Activated T-helper 2 cell treated with anti-CD3 and anti-CD28 coated beads, Interferon-gamma antibody, Interleukin-2, Interleukin-4, amounts not matched to agents 10 μg/mL and 5 μg/mL and 100 μg/mL, durations not matched to agents 14 hours and 24 hours and 36 hours (primary cell): ENCODE results near the gene LYRM2. TPM values are rescaled to one million over a fixed set of nuclear protein-coding genes. Genes with fewer than 3 reads are reported as not detected.
"Not testable (repeated sequence)": the region's sequence is repeated elsewhere in the genome, so short reads cannot be mapped to it uniquely, and the experiment has no call there.

Experiments
- DNase-seq: peaks from one replicate; pipeline ENCODE4 v3.0.0; 2021; ENCODE audit warnings: low spot score
- H3K27ac Mint-ChIP-seq: one replicate; pipeline ENCODE4 v1.8.0; 2021; ENCODE audit warnings: mixed read lengths
- H3K27me3 Mint-ChIP-seq: one replicate; pipeline ENCODE4 v1.8.0; 2021; ENCODE audit warnings: low read depth, mixed read lengths
- H3K36me3 Mint-ChIP-seq: one replicate; pipeline ENCODE4 v1.8.0; 2021; ENCODE audit warnings: low read depth, mixed read lengths
- H3K4me1 Mint-ChIP-seq: one replicate; pipeline ENCODE4 v1.8.0; 2021; ENCODE audit warnings: low read depth, mixed read lengths
- H3K4me3 Mint-ChIP-seq: one replicate; pipeline ENCODE4 v1.8.0; 2021; ENCODE audit warnings: low read depth, mild to moderate bottlenecking, moderate library complexity, mixed read lengths
- H3K9me3 Mint-ChIP-seq: one replicate; pipeline ENCODE4 v1.8.0; 2021; ENCODE audit warnings: mixed read lengths
- intact Hi-C: fragments of 100-400 bp; cut with micrococcal nuclease; formaldehyde crosslinking; loops from one replicate; pipeline ENCODE4 v1.15.1; 2023
- total RNA-seq: library from RNA; stranded (reverse); gene quantifications from 2 replicates; pipeline ENCODE4 v1.2.3, GENCODE V29; 2022

The LYRM2 gene
- total RNA-seq, 1 donor from 2014 or later = 30.0 TPM

DNA sequence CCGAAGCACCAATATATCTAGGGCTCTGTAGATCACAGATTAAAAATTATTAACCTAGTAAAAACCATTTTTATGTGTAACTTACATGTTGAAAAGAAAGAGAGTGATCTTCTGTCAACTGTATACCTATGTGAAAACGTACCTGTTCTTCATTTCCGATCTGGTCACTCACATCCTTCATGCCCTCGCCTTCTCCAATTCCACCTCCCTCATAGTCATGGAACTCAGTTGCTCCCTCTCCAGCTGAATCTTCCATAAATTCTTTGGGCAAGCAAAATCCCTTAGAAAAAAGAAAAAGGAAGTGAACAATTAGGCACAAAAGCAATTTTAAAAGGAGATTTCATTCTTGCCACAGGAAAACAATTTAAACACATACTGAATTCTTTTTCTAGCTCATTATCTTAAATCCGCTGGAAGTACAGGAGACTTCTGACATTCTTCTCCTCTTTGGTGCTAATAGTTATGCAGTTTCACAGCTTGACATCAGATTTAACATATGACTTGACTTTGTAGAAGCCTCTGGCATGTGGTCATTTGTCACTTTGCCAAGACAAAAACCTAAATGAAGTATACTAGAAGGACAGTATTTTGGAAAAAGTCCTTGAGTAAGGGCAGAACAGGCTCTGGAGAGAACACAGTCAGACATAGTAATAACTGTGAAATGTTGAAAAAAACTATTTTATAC lies 29.5 kb upstream of the LYRM2 start:
- Mint-ChIP-seq H3K4me1 (no peaks in the 10 kb centered on the region), H3K27me3 (no peaks in the 10 kb centered on the region), H3K4me3 (no peak overlapping the region), H3K27ac (no peak overlapping the region), H3K9me3 (no peaks in the 10 kb centered on the region), H3K36me3 (peaks cover 66% of the 10 kb centered on the region)
- DNase-seq = no peak
- intact Hi-C loops = no loop called here

DNA sequence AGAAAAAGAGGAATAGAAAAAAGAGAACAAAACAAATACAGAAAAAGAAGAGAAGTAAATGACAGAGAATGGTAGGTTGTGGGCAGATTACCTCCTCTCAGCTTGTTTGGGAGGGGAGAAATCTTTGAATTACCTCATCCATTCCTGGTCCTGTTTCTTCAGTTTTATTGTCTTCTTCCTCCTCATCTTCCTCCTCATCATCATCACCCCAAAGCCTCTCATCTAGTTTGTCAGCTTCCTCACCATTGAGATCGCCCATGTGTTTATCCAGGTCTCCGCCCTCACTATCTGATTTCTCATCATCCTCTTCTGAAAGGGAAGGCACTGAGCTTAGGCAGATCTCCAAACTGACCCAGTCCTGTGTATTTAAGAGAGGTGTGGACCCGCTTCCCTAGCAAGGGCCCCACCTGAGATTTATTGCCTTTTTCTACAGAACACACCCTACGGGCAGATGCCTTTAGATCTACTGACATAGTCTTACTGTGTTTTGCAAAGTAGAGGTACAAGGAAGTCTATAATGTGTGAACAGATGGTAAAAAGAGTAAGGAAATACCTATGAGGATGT lies 24.2 kb upstream of the LYRM2 start:
- Mint-ChIP-seq H3K36me3 (peaks cover 67% of the 10 kb centered on the region), H3K27ac (no peak overlapping the region), H3K9me3 (no peaks in the 10 kb centered on the region), H3K4me3 (no peak overlapping the region), H3K4me1 (no peaks in the 10 kb centered on the region), H3K27me3 (no peaks in the 10 kb centered on the region)
- intact Hi-C loops = no loop called here
- no peak for DNase-seq

- H3K36me3 Mint-ChIP-seq = peaks cover 76% of the 10 kb centered on the region
- H3K27me3 Mint-ChIP-seq = no peaks in the 10 kb centered on the region
- no peak for DNase-seq
- no peak overlapping the region for H3K4me3 Mint-ChIP-seq
- H3K9me3 Mint-ChIP-seq = no peaks in the 10 kb centered on the region
- H3K27ac Mint-ChIP-seq = no peak overlapping the region
- intact Hi-C loops = no loop called here
- no peaks in the 10 kb centered on the region for H3K4me1 Mint-ChIP-seq
Measured at GRCh38 chr6:89661559-89661958, 23.0 kb upstream of the LYRM2 start.

DNA sequence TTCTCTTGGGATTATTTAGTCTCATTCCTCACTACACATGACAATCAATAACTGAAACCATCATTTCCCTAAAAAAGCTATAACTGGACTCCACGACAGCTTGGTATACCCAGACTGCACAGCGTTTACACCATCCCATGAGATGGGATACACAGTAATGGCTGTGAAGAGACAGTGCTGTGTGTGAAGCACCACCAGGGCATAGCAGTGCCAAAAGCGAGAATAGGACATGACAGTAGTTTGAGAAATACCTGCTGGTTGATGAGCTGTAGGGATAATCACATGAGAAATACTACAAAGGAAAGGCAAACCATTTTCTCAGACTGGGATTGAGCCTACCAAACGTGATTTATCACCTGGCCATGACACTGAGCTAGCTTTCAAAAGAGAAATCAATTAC lies 22.4 kb upstream of the LYRM2 start:
- peaks cover 74% of the 10 kb centered on the region for H3K36me3 Mint-ChIP-seq
- intact Hi-C loops = no loop called here
- no peak overlapping the region for H3K4me3 Mint-ChIP-seq
- DNase-seq = no peak
- H3K4me1 Mint-ChIP-seq = no peaks in the 10 kb centered on the region
- H3K27me3 Mint-ChIP-seq = no peaks in the 10 kb centered on the region
- H3K9me3 Mint-ChIP-seq = no peaks in the 10 kb centered on the region
- H3K27ac Mint-ChIP-seq = no peak overlapping the region

- H3K27me3 Mint-ChIP-seq = no peaks in the 10 kb centered on the region
- no peak overlapping the region for H3K27ac Mint-ChIP-seq
- intact Hi-C loops = no loop called here
- H3K4me1 Mint-ChIP-seq = no peaks in the 10 kb centered on the region
- H3K36me3 Mint-ChIP-seq = peaks cover 73% of the 10 kb centered on the region
- DNase-seq = no peak
- H3K9me3 Mint-ChIP-seq = no peaks in the 10 kb centered on the region
- H3K4me3 Mint-ChIP-seq = no peak overlapping the region
Measured at GRCh38 chr6:89657445-89658158, 19.1 kb upstream of the LYRM2 start.

GRCh38 chr6:89655122-89655521 lies 16.6 kb upstream of the LYRM2 start:
- intact Hi-C loops = no loop called here
- Mint-ChIP-seq H3K4me3 (no peak overlapping the region), H3K9me3 (no peaks in the 10 kb centered on the region), H3K36me3 (peaks cover 76% of the 10 kb centered on the region), H3K27me3 (no peaks in the 10 kb centered on the region), H3K27ac (no peak overlapping the region), H3K4me1 (peaks cover 2% of the 10 kb centered on the region)
- no peak for DNase-seq

GRCh38 chr6:89650579-89650978 lies 12.0 kb upstream of the LYRM2 start:
- peaks cover 5% of the 10 kb centered on the region for H3K4me1 Mint-ChIP-seq
- H3K4me3 Mint-ChIP-seq = no peak overlapping the region
- no peaks in the 10 kb centered on the region for H3K27me3 Mint-ChIP-seq
- no peak for DNase-seq
- no peaks in the 10 kb centered on the region for H3K9me3 Mint-ChIP-seq
- H3K27ac Mint-ChIP-seq = no peak overlapping the region
- intact Hi-C loops = no loop called here
- H3K36me3 Mint-ChIP-seq = peaks cover 70% of the 10 kb centered on the region

DNA sequence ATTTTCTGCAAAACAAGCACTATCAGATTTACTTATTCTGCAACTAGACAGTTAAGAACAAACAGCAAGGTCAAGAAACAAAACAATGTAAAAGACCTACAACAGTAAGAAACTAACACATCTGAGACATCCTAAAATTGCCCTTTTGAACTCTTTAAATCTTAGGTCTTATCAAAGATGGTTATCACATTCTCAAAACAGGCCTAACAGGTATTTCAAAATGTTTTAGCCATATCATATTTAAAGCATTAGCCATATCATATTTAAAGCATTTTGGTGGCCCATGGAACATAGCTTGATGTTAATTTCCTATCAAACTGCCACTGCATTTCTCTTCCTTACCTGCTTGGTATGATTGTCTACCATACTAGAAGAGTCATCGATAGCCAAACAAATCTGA lies 11.1 kb upstream of the LYRM2 start:
- Mint-ChIP-seq H3K27ac (no peak overlapping the region), H3K9me3 (no peaks in the 10 kb centered on the region), H3K4me1 (peaks cover 8% of the 10 kb centered on the region), H3K4me3 (no peak overlapping the region), H3K36me3 (peaks cover 72% of the 10 kb centered on the region), H3K27me3 (no peaks in the 10 kb centered on the region)
- no peak for DNase-seq
- intact Hi-C loops = no loop called here

- H3K27me3 Mint-ChIP-seq = no peaks in the 10 kb centered on the region
- DNase-seq = no peak
- peaks cover 67% of the 10 kb centered on the region for H3K36me3 Mint-ChIP-seq
- no peaks in the 10 kb centered on the region for H3K9me3 Mint-ChIP-seq
- H3K4me1 Mint-ChIP-seq = peaks cover 6% of the 10 kb centered on the region
- H3K4me3 Mint-ChIP-seq = no peak overlapping the region
- intact Hi-C loops = no loop called here
- no peak overlapping the region for H3K27ac Mint-ChIP-seq
Measured at GRCh38 chr6:89644864-89645263, 6.3 kb upstream of the LYRM2 start.

- intact Hi-C loops = no loop called here
- no peak for DNase-seq
- Mint-ChIP-seq H3K4me3 (no peak overlapping the region), H3K27me3 (no peaks in the 10 kb centered on the region), H3K9me3 (no peaks in the 10 kb centered on the region), H3K27ac (no peak overlapping the region), H3K36me3 (peaks cover 61% of the 10 kb centered on the region), H3K4me1 (peaks cover 13% of the 10 kb centered on the region)
Measured at GRCh38 chr6:89643406-89643805, 4.9 kb upstream of the LYRM2 start.

DNA sequence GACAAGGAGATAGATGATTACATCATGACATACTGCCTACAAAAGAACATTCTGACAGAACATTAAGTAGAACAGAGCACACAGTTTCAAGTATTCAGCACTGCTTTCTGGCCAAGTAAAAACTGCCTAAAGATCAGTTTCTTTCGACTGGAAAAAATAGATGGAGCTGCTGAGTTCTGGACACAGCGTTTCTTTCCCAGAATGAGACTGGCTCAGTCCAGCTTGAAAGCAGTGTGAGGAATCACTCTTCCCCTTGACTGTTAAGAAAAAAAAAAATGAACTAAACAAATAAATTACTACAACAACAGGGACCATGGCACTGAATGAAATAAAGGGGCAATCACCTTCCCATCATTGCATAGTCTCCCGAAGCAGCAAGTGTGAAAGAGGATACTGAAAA lies 4.4 kb upstream of the LYRM2 start:
- Mint-ChIP-seq H3K4me3 (no peak overlapping the region), H3K9me3 (no peaks in the 10 kb centered on the region), H3K27ac (no peak overlapping the region), H3K4me1 (peaks cover 13% of the 10 kb centered on the region), H3K27me3 (no peaks in the 10 kb centered on the region), H3K36me3 (peaks cover 59% of the 10 kb centered on the region)
- intact Hi-C loops = no loop called here
- DNase-seq = no peak

DNA sequence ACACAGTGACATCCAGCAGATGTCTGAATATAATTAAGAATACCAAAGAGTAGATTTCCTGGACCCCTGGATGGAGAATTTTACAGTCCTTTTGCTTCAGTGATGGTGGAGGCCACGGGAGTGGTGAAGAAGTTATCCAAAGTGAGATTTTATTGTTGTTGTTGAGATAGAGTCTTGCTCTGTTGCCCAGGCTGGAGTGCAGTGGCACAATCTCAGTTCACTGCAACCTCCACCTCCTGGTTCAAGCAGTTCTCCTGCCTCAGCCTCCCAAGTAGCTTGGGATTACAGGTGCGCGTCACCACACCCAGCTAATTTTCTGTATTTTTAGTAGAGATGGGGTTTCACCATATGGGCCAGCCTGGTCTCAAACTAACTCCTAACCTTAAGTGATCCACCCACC lies 3.0 kb upstream of the LYRM2 start:
- H3K36me3 Mint-ChIP-seq = peaks cover 57% of the 10 kb centered on the region
- H3K27me3 Mint-ChIP-seq, H3K27ac Mint-ChIP-seq, H3K4me3 Mint-ChIP-seq, H3K9me3 Mint-ChIP-seq, intact Hi-C loops, DNase-seq: not testable (repeated sequence)
- H3K4me1 Mint-ChIP-seq = peaks cover 15% of the 10 kb centered on the region

GRCh38 chr6:89640804-89641203 lies 2.3 kb upstream of the LYRM2 start:
- DNase-seq = no peak
- H3K27me3 Mint-ChIP-seq = no peaks in the 10 kb centered on the region
- intact Hi-C loops = no loop called here
- H3K4me3 Mint-ChIP-seq = no peak overlapping the region
- peaks cover 15% of the 10 kb centered on the region for H3K4me1 Mint-ChIP-seq
- peaks cover 58% of the 10 kb centered on the region for H3K36me3 Mint-ChIP-seq
- no peaks in the 10 kb centered on the region for H3K9me3 Mint-ChIP-seq
- no peak overlapping the region for H3K27ac Mint-ChIP-seq
